ENCODE data around the gene E2F3. TPM values are rescaled to one million over a fixed set of nuclear protein-coding genes. Genes with fewer than 3 reads are reported as not detected.

The E2F3 gene
- total and polyA plus RNA-seq, 8 donors, result 0.51 to 4.4 (median 1.2) TPM

DNA sequence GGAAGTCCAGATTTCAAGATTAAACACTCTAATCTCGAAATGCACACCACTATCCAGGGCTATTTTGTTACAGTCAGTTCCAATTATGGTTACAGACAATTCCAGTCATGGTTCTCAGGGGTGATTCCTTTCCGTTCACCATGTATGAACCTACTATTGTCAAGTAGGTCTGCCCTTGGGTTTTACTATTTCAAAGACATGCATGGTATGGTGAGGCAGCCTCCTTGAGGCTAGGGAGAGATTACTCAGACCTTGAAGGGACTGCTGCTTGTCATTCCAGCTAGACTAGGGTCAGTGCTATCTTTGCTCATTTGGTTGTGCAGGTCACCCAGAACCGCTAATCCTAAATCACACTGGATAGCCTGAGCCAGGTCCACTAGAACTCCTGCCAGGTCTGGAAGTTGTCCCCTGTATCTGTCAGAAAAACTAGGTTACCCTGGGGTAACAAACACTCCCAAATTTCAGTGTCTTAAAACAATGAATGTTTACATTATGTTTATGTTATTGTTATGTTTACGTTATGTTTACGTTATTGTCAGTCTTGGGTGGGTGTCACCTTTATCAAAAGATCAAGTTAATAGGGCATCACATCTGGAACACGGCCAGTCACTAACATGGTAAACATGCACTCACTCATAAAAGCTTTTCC lies 41.1 kb upstream of the E2F3 start:
- ATAC-seq (no peak), DNase-seq (no peak), FAIRE-seq (no peak)
- TF ChIP-seq, protein P1, sequence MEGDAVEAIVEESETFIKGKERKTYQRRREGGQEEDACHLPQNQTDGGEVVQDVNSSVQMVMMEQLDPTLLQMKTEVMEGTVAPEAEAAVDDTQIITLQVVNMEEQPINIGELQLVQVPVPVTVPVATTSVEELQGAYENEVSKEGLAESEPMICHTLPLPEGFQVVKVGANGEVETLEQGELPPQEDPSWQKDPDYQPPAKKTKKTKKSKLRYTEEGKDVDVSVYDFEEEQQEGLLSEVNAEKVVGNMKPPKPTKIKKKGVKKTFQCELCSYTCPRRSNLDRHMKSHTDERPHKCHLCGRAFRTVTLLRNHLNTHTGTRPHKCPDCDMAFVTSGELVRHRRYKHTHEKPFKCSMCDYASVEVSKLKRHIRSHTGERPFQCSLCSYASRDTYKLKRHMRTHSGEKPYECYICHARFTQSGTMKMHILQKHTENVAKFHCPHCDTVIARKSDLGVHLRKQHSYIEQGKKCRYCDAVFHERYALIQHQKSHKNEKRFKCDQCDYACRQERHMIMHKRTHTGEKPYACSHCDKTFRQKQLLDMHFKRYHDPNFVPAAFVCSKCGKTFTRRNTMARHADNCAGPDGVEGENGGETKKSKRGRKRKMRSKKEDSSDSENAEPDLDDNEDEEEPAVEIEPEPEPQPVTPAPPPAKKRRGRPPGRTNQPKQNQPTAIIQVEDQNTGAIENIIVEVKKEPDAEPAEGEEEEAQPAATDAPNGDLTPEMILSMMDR (IDR thresholded peaks at IDR 0.05), result no peak
- intact Hi-C loops (cut with DNase I), result no loop called here
- Histone ChIP-seq H3K27me3 (no peaks in the 10 kb centered on the region), H3K4me1 (no peaks in the 10 kb centered on the region), H3K36me3 (no peaks in the 10 kb centered on the region), H3K27ac (no peak overlapping the region), H3K9me3 (no peaks in the 10 kb centered on the region), H3K4me3 (no peak overlapping the region)
- 65 to 80% methylated on average over 6 of the region's 6 CpGs for WGBS, 2 donors

DNA sequence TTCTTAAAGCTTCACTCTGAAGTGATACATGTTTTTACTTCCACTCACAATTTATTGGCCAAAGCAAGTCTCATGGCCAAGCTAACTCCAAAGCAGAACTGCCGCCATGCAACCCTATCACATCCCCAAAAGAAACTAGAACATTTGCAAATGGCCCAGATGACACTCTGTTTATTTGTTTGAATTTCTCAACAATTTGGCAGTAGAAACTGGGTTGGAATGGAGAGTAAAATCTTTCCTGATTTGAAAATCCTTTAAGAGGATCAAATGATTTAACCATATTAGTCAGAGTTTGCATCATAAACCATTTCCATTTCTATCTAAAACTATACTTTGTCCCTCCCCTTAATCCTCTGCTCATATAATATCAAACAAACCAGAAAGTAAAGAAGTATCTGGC lies 39.1 kb upstream of the E2F3 start:
- 79 to 100% methylated on average over 1 of the region's 1 CpG for WGBS, 2 donors
- FAIRE-seq, result no peak

DNA sequence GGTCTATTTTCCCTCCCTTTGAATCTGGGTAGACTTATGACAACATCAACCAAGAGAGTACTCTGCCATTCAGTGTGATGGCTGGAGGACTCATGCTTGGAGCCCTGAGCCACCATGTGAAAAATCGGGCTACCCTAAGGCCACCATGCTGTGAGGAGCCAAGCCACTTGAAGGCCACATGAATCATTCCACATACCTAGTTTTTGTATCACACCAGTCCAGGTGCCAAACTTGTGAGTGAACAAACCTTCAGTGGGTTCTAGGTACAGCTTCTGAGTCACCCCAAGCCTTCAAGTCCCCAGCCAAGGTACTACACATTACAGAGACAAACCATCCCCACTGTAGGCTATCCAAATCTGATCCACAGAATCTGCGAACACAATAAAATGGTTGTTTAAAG lies 37.4 kb upstream of the E2F3 start:
- FAIRE-seq (no peak), DNase-seq (no peak), ATAC-seq (no peak)
- H3K36me3 ChIP-seq, result no peaks in the 10 kb centered on the region
- H3K27ac ChIP-seq, result no peak overlapping the region
- no peaks in the 10 kb centered on the region for H3K27me3 ChIP-seq
- no peak overlapping the region for H3K4me3 ChIP-seq
- TF ChIP-seq, protein P1 (IDR thresholded peaks at IDR 0.05), result no peak
- H3K9me3 ChIP-seq, result no peaks in the 10 kb centered on the region
- no peaks in the 10 kb centered on the region for H3K4me1 ChIP-seq
- 81 to 96% methylated on average over 2 of the region's 2 CpGs for WGBS, 2 donors
- intact Hi-C loops (cut with DNase I), result no loop called here

More for the DNA sequence above, 39.1 kb upstream of the E2F3 start:
- intact Hi-C loops (cut with DNase I), result no loop called here
- H3K27ac ChIP-seq, result no peak overlapping the region
- TF ChIP-seq, protein P1 (IDR thresholded peaks at IDR 0.05), result no peak
- DNase-seq, result no peak
- H3K4me3 ChIP-seq, result no peak overlapping the region
- H3K9me3 ChIP-seq, result no peaks in the 10 kb centered on the region
- H3K36me3 ChIP-seq, result no peaks in the 10 kb centered on the region
- ATAC-seq, result no peak
- no peaks in the 10 kb centered on the region for H3K27me3 ChIP-seq
- no peaks in the 10 kb centered on the region for H3K4me1 ChIP-seq

DNA sequence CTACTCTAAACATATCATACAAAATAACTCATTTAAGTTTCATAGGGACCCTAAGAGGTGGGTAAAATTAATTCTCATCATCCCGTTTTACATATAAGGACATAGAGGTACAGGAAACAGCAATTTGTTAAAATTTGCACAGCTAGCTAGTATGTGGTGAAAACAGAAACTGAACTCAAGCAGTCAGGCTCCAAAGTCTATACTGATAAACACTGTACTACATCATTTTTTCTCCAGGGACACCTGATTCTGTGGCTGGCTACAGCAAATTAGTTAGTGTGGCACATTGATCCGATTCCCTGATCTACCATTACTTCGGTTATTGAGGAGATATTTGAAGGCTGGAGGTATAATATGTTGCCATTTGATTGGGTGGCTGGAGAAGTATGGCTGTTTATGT lies 36.2 kb upstream of the E2F3 start:
- TF ChIP-seq, protein P1 (IDR thresholded peaks at IDR 0.05), result no peak
- Histone ChIP-seq H3K36me3 (no peaks in the 10 kb centered on the region), H3K27me3 (no peaks in the 10 kb centered on the region), H3K4me3 (no peak overlapping the region), H3K27ac (no peak overlapping the region), H3K9me3 (no peaks in the 10 kb centered on the region), H3K4me1 (no peaks in the 10 kb centered on the region)
- no peak for DNase-seq
- WGBS, 2 donors, result 60 to 75% methylated on average over 3 of the region's 3 CpGs
- intact Hi-C loops (cut with DNase I), result no loop called here
- ATAC-seq, result no peak
- FAIRE-seq, result no peak

DNA sequence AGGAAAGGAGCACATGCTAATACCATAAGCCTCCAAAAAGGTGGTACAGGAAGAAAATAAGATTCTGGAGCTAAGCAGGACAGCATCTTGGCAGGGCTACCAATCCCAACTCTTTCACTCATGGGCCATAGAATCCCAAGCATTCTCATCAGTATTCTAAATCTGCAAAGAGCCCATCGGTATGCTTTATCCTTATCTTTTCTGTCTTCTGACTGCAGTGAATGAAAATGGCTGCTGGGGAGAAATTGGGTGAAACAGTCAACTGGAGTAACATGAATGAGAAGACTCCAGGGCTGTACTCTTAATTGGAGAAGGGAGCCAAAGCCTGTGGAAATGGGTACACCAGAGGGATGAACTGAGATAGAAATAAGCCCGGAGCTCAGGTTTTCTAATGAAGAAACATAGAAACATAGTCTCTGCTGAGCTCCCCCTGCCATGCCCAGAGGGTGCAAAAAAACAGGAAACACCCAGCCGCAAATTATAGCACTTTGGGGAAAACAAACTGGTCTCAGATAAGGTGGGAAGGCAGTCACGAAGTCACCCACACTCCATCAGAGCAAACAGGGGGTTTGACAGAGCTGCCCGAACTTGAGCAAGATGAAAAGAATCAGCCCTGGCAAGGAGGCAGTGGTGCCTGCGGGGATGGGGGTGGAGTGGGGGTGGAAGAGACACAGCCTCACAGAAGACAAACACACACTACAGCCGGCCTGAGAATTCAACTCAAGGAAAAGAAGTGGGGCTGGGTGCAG lies 35.4 kb upstream of the E2F3 start:
- H3K4me1 ChIP-seq, result no peaks in the 10 kb centered on the region
- H3K27ac ChIP-seq, result no peak overlapping the region
- FAIRE-seq (no peak), ATAC-seq (no peak), DNase-seq (no peak)
- no peaks in the 10 kb centered on the region for H3K27me3 ChIP-seq
- WGBS, 2 donors, result 63 to 69% methylated on average over 7 of the region's 7 CpGs
- TF ChIP-seq, protein P1 (IDR thresholded peaks at IDR 0.05), result no peak
- no peaks in the 10 kb centered on the region for H3K36me3 ChIP-seq
- no peak overlapping the region for H3K4me3 ChIP-seq
- no peaks in the 10 kb centered on the region for H3K9me3 ChIP-seq
- intact Hi-C loops (cut with DNase I), result no loop called here

Data from pancreas (tissue), 10 donors.